ENCODE measurements around the gene AGMAT.

AGMAT gene

GRCh38 chr1:15522551-15522950 is 62.3 kb downstream of the AGMAT start:
- DNase-seq, result no peak

All from MV-4-11 (cell line).